Right kidney (tissue), 1 donor: ENCODE results near the gene HTR7.
"Not testable (repeated sequence)": the region's sequence is repeated elsewhere in the genome, so short reads cannot be mapped to it uniquely, and the experiment has no call there.

Source experiments
- DNase-seq: peaks from one replicate; pipeline ENCODE4 v3.0.0-alpha.2; 2016

HTR7 gene

DNA sequence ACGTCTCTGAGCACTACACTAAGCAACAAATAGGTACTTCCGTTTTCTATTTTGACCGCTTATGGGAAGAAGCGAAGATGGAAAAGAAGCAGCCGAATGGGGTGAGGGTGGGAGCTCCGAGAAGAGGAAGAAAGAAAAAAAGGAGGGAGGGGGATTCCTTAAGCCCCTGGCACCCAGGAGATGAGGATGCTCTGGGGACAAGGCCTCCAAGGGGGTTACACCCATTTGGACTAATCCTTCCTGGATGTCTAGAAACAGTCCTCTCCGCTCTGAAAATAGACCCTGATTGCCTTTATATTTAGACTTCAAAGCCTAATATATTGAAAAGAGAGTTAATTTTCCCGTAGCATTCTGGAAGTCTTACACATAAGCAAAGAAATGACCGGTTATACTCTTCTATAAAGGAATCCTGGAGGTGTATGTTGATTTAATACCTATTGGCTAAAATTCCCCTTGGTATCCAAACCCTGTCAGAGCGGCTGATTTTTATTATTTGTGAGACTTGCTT lies 676 bp upstream of the HTR7 start:
- no peak for DNase-seq

DNA sequence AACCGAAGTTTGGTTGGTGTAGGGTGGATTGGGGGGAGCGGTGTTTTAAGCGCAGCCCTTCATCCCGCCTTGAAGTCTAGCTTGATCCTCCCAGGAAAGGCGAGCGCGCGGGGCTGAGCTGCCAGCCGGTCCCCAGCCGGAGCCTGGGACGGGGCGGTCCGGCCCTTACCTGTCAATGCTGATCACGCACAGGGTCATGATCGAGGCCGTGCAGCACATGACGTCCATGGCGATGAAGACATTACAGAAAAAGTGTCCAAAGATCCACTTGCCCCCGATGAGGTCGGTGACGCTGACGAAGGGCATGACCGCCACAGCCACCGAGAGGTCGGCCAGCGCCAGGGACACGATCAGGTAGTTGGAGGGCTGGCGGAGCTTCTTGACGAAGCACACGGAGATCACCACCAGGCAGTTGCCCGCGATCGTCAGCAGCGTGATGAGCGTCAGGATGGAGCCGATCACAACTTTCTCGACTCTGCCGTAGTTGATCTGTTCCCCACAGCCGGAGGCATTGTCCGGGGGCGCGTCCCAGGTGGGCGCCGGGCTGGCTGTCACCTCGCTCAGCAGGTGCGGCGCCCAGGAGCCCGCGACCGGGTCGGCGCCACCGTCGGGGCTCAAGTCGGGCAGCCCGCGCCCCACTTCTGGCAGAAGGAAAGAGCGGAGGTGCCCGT lies 740 bp downstream of the HTR7 start:
- no peak for DNase-seq

DNA sequence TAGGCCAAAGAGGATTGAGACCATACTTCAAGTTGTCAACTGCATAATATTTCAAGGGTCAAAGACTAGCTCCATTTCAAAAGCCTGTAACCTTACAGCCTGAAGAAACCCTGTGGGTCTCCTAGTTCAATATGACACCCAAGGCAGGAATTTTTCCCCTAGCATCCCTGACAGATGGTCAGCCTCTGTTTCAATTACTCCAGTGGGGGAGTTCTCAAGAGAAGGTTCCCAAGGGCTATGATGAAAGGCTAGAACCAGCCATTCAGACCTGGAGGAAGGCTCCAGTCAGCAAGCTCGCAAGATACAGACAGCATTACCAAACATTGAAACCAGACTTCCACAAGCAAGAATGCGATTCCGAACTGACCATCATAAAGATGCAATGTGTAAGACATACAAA lies 1.6 kb downstream of the HTR7 start:
- DNase-seq, result no peak

DNA sequence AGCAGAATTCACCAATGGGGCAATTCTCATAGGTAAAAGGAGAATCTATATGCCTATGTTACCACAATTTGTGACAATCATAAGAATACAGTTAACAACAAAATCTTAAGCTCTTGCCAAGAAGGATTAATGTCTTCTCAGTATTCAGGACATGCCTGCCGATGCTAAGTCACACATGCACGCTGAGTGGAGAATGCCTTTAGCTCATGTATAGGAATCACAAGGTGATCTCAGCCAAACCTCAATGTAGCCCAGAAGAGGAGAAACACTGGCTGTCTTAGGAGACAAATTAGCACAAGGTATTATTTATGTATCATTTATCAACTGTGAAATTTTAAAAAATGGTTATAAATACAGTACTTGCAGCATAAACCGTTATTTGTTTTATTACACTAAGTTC lies 2.7 kb downstream of the HTR7 start:
- DNase-seq, result no peak

DNA sequence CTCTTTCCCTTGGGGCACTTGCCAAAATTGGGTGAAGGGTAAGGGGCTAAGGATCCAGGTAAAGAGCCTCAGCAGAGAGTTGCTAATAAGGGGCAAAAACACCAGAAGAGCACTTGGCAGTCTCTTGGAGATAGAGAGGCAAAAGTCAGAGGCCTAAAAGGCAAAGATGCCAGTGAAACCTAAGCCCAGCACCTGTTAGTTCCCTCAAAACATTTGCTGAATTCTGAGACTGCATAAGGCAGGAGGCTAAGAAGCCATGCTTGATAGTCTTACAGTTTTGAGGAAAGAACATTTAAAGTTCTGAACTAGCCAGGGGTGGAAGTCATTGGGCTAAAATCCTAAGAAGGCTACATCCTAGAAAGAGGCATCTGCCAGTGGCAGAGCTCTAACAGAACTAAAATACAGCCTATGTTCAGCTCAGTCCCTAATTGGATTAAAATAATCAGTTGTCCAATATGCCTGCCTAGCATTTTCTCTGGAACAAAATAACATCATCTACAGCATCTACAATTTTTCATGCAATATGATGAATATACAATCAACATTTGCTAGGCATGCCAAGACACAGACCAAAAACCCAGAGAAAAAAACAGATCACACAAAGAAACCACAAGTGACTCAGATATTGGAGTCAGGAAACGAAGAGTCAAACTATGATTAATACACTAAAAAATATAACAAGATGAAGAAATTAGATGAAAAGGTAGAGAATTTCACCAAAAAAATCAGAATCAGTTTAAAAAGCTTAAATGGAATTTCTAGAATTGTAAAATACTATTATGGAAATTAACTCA lies 7.7 kb downstream of the HTR7 start:
- DNase-seq, result no peak

DNA sequence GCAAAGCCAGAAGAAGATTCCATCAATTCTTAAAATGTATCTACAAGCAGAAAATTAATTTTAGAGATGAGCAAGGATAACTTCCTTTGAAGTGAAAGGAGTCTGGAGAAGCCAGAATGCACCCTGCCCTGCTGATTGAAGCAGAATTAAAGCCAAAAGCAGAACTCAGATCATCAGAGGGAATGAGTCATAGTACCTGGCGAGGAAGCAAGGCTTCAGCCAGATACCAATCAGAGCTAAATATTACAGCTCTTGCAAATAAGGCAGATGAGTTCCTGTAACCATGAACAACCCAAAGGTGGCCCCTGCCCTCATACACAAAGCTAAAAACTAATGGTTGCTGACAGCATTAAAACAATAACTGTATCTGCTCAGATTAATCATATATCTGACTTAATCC lies 10.4 kb downstream of the HTR7 start:
- DNase-seq, result no peak

DNA sequence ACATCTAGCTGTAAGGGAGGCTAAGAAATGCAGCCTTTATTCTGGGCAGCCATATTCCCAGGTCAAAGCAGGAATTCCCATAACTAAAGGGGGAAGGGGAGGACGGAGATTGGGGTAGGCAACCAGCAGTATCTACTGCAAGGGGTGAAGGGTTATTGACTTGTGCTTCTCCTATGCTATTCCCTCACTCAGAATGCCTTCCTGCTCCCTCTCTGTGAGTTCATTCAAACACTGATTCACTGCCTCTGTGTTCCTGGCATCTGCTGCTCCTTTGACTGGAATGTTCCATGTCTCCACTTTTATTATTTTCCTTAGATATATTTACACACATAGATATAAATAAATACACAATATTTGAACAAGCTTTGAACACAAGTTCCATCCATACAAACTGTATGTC lies 11.1 kb downstream of the HTR7 start:
- no peak for DNase-seq

DNA sequence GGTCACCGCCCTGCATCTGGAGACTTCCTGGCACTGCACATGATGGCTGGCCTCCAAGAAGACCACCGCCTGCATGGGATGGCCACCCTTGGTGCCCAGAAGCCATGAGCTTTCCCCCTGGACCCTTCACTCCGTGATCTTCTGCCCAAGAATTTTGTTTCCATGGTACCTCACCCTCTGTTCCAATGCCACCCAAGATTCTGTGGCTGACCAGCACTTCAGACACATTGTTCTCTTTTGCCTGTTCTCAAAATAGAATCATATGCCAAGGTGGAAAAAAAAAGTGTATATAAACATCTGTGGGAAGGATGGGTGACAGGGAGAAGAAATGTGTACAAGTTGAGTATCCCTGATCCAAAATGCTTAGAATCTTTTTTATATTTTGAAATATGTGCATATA lies 12.1 kb downstream of the HTR7 start:
- no peak for DNase-seq

DNA sequence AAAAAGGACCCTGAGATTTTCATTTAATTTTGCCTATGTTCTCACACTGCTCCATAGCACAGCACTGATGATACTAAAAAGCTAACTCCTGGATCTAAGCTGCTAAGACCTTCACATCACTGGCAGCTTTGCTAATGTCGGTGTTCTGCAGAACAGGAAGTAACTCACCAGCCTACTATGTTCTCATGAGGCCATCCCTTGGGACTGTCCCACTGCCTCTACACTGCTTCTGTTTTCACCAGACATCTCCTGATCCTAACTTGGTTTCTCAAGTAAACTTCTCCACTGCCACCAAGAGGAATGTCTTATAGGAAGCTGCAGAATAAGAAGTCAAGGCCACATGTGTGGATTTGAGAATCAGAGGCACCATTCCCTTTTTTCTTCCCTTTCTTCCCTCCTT lies 15.1 kb downstream of the HTR7 start:
- DNase-seq, result no peak

DNA sequence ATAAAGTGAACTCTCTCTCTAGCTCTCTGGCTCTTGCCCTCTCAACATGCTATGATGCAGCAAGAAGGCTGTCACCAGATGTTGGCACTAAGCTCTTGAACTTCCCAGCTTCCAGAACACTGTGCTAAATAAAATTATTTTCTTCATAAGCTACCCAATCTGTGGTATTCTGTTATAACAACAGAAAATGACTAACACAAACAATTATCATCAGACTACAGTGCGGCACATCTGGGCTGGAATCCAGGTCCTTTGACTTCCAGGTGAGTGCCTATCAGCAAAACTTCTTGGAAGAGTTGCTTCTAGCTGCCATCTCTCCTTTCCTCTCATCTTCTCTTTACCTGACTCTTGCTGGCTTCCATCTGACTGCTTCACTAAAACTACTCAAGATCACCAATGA lies 20.4 kb downstream of the HTR7 start:
- no peak for DNase-seq

DNA sequence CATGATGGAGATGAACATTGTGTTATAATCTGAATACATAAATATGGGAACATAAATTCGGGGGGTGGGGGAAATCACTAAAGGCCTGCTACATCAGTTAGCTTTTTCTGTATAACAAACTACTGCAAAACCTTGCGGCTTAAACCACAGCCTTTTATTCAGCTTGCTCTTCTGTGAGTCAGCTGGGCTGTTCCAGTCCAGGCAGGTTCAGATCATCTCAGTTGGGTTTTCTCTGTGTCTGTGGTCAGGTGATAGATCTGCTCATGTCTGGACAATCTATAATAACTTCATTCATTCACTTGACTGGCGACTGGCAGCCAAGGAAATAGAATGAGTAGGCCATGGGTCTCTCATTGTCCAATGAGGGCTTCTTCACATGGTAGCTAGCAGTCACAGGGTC lies 23.5 kb downstream of the HTR7 start:
- no peak for DNase-seq

DNA sequence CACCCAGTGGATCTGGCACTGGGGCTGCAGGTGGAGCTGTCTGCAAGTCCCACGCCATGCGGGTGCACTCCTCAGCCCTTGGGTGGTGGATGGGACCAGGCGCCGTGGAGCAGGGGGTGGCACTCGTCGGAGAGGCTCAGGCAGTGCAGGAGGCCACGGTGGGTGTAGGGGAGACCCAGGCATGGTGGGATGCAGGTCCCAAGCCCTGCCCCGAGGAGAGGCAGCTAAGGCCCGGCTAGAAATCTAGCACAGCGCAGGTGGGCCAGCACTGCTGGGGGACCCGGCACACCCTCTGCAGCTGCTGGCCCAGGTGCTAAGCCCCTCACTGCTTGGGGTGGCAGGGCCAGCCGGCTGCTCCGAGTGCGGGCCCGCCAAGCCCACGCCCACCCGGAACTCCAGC lies 25.7 kb downstream of the HTR7 start:
- no peak for DNase-seq

DNA sequence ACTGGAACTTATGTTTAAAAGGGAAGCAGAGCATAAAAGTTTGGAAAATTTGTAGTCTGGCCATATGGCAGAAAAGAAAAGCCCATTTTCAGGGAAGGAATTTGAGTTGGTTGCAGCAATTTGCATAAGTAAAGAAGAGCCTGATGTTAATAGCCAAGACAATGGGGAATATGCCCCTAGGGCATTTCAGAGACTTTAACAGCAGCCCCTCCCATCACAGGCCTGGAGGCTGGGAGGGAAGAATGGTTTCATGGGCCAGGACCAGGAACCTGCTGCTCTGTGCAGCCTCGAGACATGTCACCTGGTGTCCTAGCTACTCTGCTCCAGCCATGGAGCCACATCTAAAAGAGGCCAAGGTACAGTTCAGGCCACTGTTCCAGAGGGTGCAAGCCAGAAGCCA lies 35.3 kb downstream of the HTR7 start:
- DNase-seq, result no peak

DNA sequence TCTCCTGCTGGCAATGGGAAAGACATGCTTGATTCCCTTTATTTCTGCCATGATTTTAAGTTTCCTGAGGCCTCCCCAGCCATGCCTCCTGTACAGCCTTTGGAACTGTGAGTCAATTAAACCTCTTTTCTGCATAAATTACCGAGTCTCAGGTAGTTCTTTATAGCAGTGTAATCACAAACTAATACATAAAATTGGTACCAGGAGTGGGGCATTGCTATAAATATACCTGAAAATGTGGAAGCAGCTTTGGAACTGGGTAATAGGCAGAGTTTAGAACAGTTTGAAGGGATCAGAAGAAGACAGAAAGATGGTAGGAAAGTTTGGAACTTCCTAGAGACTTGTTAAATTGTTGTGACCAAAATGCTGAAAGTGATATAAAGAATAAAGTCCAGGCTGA lies 36.0 kb downstream of the HTR7 start:
- DNase-seq, result not testable (repeated sequence)

DNA sequence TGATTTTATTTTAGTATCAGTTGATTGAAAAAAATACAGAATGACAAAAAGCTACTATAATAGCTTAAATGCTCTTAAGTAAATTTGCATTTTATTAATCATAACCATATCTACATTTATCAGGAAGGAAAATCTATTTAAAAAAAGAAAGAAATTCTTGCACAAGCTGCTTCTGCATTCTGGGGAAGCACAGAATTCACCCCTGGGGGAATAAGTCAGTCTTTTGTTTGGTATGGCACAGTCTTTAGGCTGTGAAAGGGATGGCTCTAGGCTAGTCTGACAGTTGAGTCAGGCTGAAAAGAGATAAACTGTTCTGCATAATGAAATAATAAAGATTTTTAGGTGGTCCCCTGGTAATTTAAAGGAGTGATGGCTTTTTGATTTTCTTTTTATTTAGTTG lies 37.9 kb downstream of the HTR7 start:
- DNase-seq, result no peak

DNA sequence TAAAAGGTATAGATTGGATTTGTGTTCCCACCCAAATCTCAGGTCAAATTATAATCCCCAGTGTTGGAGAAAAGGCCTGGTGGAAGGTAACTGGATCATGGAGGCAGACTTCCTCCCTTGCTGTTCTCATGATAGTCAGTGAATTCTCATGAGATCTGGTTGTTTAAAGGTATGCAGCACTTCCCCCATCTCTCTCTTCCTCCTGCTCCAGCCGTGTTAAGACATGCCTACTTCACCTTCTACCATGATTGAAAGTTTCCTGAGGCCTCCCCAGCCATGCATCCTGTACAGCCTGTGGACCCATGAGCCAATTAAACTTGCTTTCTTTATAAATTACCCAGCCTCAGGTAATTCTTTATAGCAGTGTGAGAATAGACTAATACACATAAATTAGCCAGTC lies 39.1 kb downstream of the HTR7 start:
- no peak for DNase-seq

DNA sequence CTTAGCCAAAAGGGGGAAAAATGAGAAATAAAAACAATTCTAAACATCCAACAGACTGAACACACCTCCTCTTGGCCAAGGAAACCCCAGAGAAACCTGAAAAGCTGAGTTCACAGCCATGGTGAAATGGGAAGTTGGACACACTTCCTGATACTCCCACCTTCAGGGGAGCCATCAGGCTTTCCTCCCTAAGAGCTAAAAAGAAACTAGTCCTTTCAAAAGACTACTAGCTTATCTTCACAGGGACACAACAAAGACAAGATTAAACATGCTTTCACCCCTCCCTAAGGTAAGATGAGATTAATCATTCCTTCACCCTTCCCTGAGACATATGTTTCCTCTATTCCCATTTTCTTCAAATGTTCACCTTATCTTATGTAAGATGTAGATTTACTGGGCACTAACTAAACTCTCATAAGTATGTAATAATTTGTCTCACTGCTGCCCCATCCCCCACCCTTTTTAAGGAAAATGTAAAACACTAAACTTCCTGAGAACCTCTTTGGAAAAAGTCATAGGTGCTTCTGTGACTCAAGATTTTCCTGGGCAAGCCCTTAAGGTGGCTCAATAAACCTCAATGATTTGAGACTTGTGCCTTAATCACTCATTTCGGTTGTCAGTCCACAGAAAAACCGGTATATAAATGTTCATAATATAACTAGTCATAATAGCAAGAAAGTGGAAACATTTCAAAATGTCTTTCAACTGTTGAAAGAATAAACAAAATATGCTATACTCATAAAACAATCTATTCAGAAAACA lies 40.5 kb downstream of the HTR7 start:
- no peak for DNase-seq

DNA sequence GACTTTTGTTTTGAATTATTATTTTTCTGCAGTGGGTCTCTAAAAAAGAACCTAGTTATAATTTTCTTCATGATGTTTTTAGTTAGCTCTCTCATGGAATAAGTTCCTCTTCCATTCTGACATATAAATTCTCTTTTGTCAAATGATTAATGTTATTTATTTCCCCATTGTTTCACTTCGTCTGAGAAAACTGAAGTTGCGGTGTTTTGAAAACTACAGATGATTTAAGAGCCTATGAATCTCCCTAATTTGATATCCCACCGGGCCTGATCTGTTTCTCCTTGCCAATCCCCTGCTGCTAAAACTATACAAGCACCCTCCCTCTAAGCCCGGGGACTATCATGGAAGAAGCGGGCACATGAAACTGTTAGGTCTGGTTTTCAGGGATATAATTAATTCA lies 41.4 kb downstream of the HTR7 start:
- no peak for DNase-seq

DNA sequence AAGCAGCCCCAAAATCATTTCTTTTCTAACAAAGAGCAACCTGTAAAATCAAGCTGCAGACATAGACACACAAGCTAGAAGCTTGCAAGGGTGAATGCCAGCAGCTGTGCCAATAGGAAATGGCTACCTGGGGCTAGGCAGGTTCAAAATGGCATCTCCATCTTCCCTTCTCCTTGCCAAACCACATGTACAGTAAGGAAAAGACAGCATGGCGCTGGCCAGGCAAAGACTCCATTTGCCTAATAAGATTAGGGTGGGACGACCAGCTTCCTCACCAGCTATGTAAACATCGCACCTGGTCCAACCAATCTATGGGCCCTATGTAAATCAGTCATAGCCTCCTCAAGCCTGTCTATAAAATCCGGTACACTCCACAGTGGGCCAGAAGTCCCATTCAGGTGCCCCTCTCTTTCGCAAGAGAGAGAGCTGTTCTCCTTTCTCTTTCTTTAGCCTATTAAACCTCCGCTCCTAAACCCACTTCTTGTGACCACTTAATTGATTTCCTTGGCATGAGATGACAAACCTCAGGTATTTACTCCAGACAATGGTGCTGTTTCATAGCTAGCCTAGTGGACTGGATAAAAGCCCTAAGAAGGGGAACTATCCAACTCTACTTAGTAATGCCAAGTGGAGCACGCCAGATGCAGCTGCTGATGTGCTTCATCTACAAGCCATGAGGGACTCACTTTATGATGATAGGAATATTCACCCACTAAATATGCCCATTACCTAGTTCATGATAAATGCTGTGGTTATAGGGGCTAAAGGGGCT lies 44.1 kb downstream of the HTR7 start:
- no peak for DNase-seq

DNA sequence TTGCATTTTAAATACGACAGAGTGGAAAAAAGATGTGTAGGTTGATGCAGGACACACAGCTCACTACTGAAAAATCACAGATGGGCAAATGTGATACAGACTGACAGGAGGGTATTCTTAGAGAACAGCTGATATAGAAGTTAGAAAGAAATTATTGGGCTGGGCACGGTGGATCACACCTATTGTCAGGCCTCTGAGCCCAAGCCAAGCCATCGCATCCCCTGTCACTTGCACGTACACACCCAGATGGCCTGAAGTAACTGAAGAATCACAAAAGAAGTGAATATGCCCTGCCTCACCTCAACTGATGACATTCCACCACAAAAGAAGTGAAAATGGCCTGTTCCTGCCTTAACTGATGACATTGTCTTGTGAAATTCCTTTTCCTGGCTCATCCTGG lies 50.7 kb downstream of the HTR7 start:
- not testable (repeated sequence) for DNase-seq

DNA sequence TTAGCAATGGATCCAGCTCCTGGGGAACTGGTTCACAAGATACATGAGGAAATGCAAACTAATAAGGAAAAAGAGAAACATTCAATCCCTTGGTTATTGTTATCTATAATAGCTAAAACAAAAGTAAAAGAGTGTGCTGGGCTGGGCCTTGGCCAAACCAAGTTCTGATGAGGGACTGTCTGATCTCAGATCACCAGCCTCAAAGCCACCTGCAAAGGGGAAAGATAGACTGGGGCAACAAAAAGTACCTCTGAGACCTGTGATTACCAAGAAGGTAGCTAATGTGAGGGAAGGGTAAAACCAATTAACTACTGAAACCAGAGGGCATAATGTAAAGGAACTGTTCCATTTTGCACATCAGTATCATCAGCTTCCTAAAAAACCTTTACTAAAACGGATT lies 51.2 kb downstream of the HTR7 start:
- no peak for DNase-seq

DNA sequence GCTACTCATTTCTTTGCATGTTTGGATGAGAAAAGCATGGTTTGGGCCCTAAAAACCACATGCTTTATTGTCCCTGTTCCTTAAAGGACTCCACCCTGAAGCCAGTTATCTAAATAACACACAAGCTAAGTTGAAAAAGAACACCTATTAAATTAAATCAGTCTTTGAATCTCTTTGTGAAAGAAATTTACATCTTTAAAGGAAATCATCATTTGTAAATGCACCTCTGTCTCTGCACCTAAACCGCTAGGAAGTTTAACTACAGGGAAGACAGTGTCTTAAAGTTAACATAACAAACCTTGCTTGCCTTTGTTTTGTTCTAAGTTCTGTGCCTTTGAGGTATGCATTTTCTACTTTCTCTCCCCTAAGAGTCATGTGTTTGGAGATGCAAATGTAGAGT lies 52.6 kb downstream of the HTR7 start:
- no peak for DNase-seq

DNA sequence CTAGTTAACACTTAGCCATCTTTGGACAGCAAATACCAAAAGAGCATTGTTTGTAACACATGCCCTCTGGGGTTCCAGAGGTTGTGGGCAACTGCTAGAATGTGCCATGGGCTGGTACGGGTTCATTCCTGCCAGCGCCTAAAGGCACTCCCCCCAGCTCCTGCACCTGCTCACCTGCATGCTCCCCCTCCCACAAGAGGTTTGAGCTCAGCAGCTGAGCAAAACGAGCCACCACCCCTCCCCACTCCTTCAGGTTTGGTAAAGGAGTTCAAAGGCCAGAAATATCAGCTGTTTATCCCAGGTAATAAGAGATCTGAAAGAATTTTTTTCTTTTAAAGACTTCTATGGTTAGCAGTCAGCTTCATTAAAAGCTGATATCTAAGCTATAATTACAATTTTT lies 53.5 kb downstream of the HTR7 start:
- DNase-seq, result no peak
